Lower leg skin (tissue), 4 donors: ENCODE data around the gene TTF2. TPM values are rescaled to one million over a fixed set of nuclear protein-coding genes. Genes with fewer than 3 reads are reported as not detected.

Experiments
- DNase-seq, 2 donors: peaks; one replicate each; pipeline ENCODE4 v3.0.0-alpha.2; 2019; ENCODE audit warnings: low spot score in 2 of 2
- H3K4me3 ChIP-seq: fragments of 200-600 bp; sonication (generic); 2 replicates; pipeline ENCODE4 v1.5.1; 2017; ENCODE audit warnings: mild to moderate bottlenecking, low read depth; ENCODE audit not compliant: poor library complexity, severe bottlenecking
- POLR2A ChIP-seq, 2 donors: fragments of 450-650 bp; IDR thresholded peaks; one replicate each; pipeline ENCODE4 v1.6.1; 2016 to 2017; ENCODE audit warnings: antibody characterized with exemption in 2 of 2, mild to moderate bottlenecking in 1 of 2, moderate library complexity in 1 of 2
- WGBS, 2 donors: methylation state at CpG; one replicate each; pipeline ENCODE4 v1.1.5; 2018; 5-methylcytosine and 5-hydroxymethylcytosine counted together
- intact Hi-C: fragments of 100-400 bp; cut with DNase I; formaldehyde crosslinking; loops from one replicate; pipeline ENCODE4 v1.15.0; 2023; ENCODE audit warnings: low total_unique reads
- total RNA-seq, 4 donors: library from RNA; depleted of rRNA; stranded (reverse); fragments of >200 nt; gene quantifications; one replicate each; pipeline ENCODE4 v1.1.0, GENCODE V29; 2016
- TF ChIP-seq, protein P1 (sequence below), 3 donors: fragments of 450-650 bp; IDR thresholded peaks; one replicate each; pipeline ENCODE4 v1.5.1; 2016; ENCODE audit warnings: antibody characterized with exemption in 3 of 3, mild to moderate bottlenecking in 3 of 3, moderate library complexity in 2 of 3

Gene TTF2
- total RNA-seq, 4 donors from 2014 or later = 6.8 to 26.8 (median 20.6) TPM

DNA sequence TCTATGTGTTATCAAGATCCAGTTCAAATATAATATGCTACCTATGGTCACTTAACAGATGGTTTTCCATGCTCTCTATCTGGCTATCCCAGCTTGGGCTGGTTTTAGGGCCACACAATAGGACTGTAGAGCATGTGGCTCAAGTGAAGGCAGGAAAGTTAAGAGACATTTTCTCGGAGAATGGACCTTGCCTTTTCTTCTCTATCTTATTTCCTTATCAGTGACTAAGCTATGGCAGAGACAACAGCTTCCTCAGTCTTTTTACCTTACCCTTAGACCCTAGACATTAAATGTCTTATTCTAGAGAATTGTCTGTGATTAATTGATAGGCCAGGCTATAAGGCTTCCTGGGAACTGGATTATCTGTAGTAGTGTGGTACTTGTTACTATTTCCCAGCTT lies 30.4 kb upstream of the TTF2 start:
- 83 to 91% methylated on average over 1 of the region's 1 CpG for WGBS, 2 donors
- no peak for DNase-seq
- TF ChIP-seq, protein P1, sequence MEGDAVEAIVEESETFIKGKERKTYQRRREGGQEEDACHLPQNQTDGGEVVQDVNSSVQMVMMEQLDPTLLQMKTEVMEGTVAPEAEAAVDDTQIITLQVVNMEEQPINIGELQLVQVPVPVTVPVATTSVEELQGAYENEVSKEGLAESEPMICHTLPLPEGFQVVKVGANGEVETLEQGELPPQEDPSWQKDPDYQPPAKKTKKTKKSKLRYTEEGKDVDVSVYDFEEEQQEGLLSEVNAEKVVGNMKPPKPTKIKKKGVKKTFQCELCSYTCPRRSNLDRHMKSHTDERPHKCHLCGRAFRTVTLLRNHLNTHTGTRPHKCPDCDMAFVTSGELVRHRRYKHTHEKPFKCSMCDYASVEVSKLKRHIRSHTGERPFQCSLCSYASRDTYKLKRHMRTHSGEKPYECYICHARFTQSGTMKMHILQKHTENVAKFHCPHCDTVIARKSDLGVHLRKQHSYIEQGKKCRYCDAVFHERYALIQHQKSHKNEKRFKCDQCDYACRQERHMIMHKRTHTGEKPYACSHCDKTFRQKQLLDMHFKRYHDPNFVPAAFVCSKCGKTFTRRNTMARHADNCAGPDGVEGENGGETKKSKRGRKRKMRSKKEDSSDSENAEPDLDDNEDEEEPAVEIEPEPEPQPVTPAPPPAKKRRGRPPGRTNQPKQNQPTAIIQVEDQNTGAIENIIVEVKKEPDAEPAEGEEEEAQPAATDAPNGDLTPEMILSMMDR (IDR thresholded peaks at IDR 0.05) = no peak
- intact Hi-C loops = no loop called here
- no peak overlapping the region for H3K4me3 ChIP-seq

DNA sequence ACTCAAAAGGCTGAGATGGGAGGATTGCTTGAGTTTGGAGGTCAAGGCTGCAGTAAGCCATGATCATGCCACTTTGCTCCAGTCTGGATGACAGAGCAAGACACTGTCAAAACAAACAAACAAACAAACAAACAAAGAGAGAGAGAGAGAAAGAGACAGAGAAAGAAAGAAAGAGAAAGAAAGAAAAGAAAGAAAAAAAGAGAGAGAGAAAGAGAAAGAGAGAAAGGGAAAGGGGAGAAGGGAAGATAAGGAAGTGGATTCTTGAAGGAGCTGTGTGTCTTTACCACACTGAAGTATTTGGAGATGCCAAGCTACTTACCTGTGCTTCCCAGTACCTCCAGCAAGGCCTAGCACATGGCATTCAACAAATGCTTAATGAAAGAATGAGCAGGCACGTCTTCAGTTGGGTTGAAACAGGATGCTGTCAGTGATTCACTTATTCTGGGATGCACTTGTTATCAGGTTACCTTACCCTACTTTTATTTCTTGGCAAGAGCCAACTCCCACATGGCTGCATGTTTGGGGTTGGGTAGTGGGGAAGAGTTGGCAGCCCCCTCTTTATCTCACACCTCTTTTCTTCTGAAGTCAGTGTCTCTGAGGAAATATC lies 29.8 kb upstream of the TTF2 start:
- TF ChIP-seq, protein P1 (IDR thresholded peaks at IDR 0.05) = no peak
- no peak for TF ChIP-seq POLR2A (IDR thresholded peaks at IDR 0.05)
- no peak overlapping the region for H3K4me3 ChIP-seq
- DNase-seq = no peak
- WGBS, 2 donors = 83 to 86% methylated on average over 1 of the region's 1 CpG
- intact Hi-C loops = no loop called here

DNA sequence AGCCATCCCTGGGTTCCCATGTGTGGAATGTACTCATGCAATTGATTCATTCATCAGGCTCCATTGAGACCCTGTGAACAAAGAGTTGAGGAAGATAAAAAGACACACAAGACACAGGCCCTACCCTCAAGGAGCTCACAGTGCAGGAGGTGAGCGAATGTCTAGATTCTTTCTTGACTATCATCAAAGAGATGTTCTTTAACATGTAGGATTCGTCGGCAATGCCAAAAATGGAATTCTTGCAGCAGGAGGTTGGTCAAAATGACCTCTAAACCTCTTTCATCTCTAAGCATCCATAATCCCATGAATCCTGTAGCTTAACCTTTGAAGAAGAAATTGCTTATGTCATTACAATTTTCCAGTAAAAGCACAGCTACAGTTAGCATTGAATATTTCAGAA lies 27.9 kb upstream of the TTF2 start:
- no peak overlapping the region for H3K4me3 ChIP-seq
- TF ChIP-seq, protein P1 (IDR thresholded peaks at IDR 0.05) = no peak
- TF ChIP-seq POLR2A (IDR thresholded peaks at IDR 0.05) = no peak
- intact Hi-C loops = no loop called here
- 83 to 93% methylated on average over 3 of the region's 3 CpGs for WGBS, 2 donors
- no peak for DNase-seq

DNA sequence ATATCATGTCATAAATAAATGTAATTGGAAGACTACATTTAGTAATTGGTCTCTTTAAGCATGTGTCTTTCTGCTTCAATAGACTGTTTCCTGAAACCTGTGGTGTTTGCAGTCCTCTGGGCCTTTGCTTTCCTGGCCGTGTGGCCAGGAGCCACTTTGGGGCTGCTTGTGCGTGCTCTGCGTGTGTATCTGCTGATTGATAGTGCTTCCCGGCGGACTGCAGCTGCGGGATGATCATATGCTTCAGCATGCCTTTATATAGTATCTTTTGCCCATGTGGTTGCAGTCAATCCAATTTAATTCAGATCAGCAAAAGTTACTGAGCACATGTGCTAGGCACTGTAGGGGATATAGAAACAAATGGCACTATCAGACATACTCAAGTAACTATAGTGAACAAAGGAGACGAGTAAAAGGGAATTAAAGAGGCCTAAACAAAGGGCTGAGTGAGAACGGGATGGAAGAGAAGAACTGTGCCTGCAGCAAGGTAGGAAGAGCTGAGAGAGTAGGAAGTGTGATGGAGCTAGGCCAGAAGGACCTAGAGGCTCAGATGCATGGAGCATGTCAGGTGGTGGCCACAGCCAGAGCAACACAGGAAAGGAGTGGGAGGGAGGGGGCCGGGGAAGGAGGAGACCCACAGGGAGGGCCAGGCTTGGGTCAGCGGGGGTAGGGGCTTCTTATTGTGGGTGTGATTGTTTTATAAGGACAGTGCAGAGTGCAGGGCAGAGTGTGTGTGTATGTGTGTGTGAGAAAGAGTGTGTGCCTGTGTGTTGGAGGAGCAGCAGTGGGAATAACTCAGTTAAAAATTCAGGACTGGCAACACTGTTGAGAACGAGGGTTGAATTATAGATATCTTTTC lies 27.2 kb upstream of the TTF2 start:
- intact Hi-C loops = no loop called here

DNA sequence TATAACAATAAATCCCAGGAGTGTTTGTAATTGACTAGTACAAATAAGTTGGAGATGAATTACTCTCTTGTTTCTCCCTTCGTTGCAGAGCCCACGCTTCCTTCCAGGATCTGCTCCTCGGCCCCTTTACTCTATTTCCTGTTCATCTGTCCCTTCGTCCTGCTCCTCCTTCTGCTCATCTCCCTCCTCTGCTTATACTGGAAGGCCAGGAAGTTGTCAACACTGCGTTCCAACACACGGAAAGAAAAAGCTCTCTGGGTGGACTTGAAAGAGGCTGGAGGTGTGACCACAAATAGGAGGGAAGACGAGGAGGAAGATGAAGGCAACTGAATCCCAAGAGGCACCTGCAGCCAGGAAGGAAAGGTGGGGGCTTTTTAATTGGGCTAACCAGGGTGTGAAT lies 26.4 kb upstream of the TTF2 start:
- no peak for TF ChIP-seq POLR2A (IDR thresholded peaks at IDR 0.05)
- TF ChIP-seq, protein P1 (IDR thresholded peaks at IDR 0.05) = no peak
- intact Hi-C loops = no loop called here
- DNase-seq = no peak
- no peak overlapping the region for H3K4me3 ChIP-seq
- WGBS, 2 donors = 81% methylated on average over 7 of the region's 7 CpGs

More for the DNA sequence above, 27.2 kb upstream of the TTF2 start:
- WGBS, 2 donors = 82 to 87% methylated on average over 11 of the region's 11 CpGs
- DNase-seq = no peak
- TF ChIP-seq, protein P1 (IDR thresholded peaks at IDR 0.05) = no peak
- no peak for TF ChIP-seq POLR2A (IDR thresholded peaks at IDR 0.05)
- no peak overlapping the region for H3K4me3 ChIP-seq
